Choroid plexus epithelial cell (primary cell): ENCODE results near the gene DUSP28.

Experiments used
- DNase-seq: peaks from one replicate; pipeline ENCODE4 v3.0.0-alpha.2; 2010; ENCODE audit warnings: low read depth
- H3K4me3 ChIP-seq: 2 replicates; pipeline ENCODE4 v1.5.1; 2011; ENCODE audit warnings: low read depth, mild to moderate bottlenecking, control low read depth, low read length, moderate library complexity
- TF ChIP-seq, protein P1 (sequence below): conservative IDR thresholded peaks from 2 replicates; pipeline ENCODE4 v1.5.1; 2011; ENCODE audit warnings: low read depth, mild to moderate bottlenecking, control low read depth, inconsistent platforms, low read length, moderate library complexity

DUSP28 gene

DNA sequence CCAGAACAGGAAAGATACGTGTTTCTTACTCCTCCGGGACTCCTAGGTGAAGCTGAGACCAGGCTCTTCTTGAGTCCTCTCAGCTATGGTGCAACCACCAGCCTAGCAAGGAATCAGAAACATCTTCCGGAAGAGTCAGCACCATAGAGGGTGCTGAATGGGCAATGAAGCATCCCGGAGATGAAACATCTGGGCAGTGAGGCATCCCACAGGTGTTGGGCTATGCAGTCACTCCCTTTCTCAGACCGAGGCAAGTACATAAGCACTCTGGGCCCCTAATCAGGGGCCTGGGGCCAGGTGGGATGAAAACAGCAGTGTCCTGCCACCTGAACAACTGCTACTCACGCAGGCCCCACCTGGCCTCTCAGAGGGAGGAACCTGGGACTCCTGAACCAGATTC is 24.9 kb downstream of the DUSP28 start:
- TF ChIP-seq, protein P1, sequence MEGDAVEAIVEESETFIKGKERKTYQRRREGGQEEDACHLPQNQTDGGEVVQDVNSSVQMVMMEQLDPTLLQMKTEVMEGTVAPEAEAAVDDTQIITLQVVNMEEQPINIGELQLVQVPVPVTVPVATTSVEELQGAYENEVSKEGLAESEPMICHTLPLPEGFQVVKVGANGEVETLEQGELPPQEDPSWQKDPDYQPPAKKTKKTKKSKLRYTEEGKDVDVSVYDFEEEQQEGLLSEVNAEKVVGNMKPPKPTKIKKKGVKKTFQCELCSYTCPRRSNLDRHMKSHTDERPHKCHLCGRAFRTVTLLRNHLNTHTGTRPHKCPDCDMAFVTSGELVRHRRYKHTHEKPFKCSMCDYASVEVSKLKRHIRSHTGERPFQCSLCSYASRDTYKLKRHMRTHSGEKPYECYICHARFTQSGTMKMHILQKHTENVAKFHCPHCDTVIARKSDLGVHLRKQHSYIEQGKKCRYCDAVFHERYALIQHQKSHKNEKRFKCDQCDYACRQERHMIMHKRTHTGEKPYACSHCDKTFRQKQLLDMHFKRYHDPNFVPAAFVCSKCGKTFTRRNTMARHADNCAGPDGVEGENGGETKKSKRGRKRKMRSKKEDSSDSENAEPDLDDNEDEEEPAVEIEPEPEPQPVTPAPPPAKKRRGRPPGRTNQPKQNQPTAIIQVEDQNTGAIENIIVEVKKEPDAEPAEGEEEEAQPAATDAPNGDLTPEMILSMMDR, result no peak
- peak overlapping the region; percentile 94 for H3K4me3 ChIP-seq
- DNase-seq, result no peak

- H3K4me3 ChIP-seq, result peak overlapping the region; percentile 94
- TF ChIP-seq, protein P1, result no peak
- DNase-seq, result no peak
Observed at GRCh38 chr2:240585681-240586197, 25.6 kb downstream of the DUSP28 start.

GRCh38 chr2:240586198-240586918 is 26.2 kb downstream of the DUSP28 start, which contains the start of gene CAPN10:
TSS of gene CAPN10 (plus strand) at chr2:240586734. CDS start at chr2:240586912, 178 bp downstream.
- peak within 1 kb of the TSS; percentile 94 for H3K4me3 ChIP-seq
- TF ChIP-seq, protein P1, result no peak
- peak; percentile 96 for DNase-seq

- TF ChIP-seq, protein P1, result no peak
- DNase-seq, result no peak
- H3K4me3 ChIP-seq, result peak overlapping the region; percentile 94
Observed at GRCh38 chr2:240586919-240587800, 27.0 kb downstream of the DUSP28 start.

DNA sequence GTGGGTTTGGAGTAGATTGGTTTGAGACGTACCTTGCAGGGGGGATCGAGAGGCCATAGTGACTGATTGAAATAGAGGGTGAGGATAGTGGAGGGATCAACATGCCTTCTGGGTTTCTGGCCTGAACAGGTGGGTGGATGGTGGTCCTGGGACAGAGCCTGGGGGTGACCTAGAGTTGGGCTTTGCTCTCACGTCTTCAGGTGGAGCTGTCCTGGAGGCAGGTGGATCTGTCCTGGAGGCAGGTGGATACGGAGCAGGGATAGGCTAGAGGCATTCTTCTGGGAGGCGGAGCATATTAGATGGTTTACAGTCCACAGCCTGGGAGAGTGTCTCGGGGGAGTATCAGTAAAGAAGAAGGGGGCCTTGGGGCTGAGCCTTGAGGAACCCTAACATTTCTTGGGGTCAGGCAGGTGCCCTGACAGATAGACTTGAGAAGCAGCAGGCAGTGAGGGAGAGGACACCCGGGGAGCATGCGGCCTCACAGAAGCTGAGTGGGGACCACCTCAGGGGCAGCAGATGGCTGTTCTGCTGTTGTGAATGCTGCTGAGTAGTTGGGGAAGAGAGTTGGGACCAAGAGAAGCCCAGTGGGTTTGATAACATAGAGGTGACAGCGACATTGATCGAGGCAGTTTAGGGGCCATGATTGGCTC is 28.0 kb downstream of the DUSP28 start:
- H3K4me3 ChIP-seq, result peak overlapping the region; percentile 94
- no peak for DNase-seq
- TF ChIP-seq, protein P1, result no peak

DNA sequence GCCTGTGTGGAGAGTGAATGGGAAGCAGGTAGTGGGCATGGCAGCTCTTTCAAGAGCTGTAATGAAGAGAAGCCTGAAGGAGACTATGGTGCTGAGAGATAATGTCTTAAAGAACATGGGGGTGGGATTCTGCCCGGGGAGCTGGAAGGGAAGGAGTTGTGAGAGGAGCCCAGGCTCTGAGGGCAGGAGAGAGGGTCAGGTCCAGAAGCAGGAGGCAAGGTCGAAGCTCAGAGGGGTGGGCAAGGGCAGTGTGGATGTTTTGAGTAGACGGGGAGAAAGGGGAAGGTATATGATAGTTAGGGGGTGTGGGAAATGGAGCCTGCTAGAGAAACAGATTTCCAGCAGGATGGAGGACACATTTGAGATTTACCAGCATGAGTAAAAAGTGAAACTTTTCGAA is 28.5 kb downstream of the DUSP28 start:
- TF ChIP-seq, protein P1, result no peak
- no peak overlapping the region for H3K4me3 ChIP-seq
- no peak for DNase-seq
